Measurements from ENCODE around the gene SCARB2. TPM values are rescaled to one million over a fixed set of nuclear protein-coding genes. Genes with fewer than 3 reads are reported as not detected.

The SCARB2 gene
- total and polyA plus RNA-seq, 11 donors, result 84.9 to 208 (median 97.5) TPM

DNA sequence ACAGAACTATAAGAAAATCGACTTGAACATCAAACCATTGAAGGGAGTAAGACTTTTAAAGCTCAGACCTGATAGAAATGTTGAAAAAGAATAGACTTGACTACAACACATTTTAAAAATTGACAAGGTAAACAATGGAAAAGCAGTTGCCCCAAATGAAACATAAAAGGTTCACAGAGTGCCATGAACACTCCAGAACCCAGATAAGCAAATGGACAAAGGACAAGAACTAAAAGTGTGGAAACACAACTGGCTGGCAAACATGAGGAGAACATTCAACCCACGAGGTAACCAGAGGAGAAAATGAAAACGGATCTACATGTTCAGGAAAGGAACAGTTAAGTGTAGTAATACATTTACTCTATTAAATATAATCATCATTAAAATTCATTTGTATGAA, 26.5 kb downstream of the SCARB2 start:
- ATAC-seq (peak; percentile 58 to 76 (median 69)), DNase-seq (no peak)
- Histone ChIP-seq H3K27ac (no peak overlapping the region), H3K27me3 (no peaks in the 10 kb centered on the region), H3K36me3 (peaks cover 0 to 48% (median 17%) of the 10 kb centered on the region in 9 donors), H3K9me3 (no peaks in the 10 kb centered on the region), H3K4me3 (no peak overlapping the region), H3K4me1 (peaks cover 0 to 34% (median 6%) of the 10 kb centered on the region in 12 donors)
- no peak for TF ChIP-seq POLR2A (IDR thresholded peaks at IDR 0.05)
- TF ChIP-seq, protein P1, sequence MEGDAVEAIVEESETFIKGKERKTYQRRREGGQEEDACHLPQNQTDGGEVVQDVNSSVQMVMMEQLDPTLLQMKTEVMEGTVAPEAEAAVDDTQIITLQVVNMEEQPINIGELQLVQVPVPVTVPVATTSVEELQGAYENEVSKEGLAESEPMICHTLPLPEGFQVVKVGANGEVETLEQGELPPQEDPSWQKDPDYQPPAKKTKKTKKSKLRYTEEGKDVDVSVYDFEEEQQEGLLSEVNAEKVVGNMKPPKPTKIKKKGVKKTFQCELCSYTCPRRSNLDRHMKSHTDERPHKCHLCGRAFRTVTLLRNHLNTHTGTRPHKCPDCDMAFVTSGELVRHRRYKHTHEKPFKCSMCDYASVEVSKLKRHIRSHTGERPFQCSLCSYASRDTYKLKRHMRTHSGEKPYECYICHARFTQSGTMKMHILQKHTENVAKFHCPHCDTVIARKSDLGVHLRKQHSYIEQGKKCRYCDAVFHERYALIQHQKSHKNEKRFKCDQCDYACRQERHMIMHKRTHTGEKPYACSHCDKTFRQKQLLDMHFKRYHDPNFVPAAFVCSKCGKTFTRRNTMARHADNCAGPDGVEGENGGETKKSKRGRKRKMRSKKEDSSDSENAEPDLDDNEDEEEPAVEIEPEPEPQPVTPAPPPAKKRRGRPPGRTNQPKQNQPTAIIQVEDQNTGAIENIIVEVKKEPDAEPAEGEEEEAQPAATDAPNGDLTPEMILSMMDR (IDR thresholded peaks at IDR 0.05), result no peak
- WGBS, 4 donors, result 35 to 52% (median 45%) methylated on average over 3 of the region's 3 CpGs
- intact Hi-C loops (cut with DNase I), result loop anchor here in 7 of 10 donors (5.0 to 10.0 kb wide), 7 partner anchors 58 to 315 kb away; partner anchors contain the start of genes FAM47E (in 4 of the 7), SHROOM3 (in 1 of the 7) and STBD1 (in 1 of the 7)

GRCh38 chr4:76182463-76182862, 31.2 kb downstream of the SCARB2 start:
- H3K9me3 ChIP-seq, result no peaks in the 10 kb centered on the region
- H3K27ac ChIP-seq, result no peak overlapping the region
- 89 to 96% (median 96%) methylated on average over 5 of the region's 5 CpGs for WGBS, 4 donors
- peaks cover 0 to 47% (median 29%) of the 10 kb centered on the region in 9 donors for H3K36me3 ChIP-seq
- TF ChIP-seq, protein P1 (IDR thresholded peaks at IDR 0.05), result no peak
- TF ChIP-seq POLR2A (IDR thresholded peaks at IDR 0.05), result no peak
- DNase-seq (no peak), ATAC-seq (no peak)
- no peak overlapping the region for H3K4me3 ChIP-seq
- intact Hi-C loops (cut with DNase I), result loop anchor here in 8 of 10 donors (5.0 to 10.0 kb wide), 9 partner anchors 62 to 320 kb away; partner anchors contain the start of genes FAM47E (in 4 of the 8), STBD1 (in 2 of the 8) and SHROOM3 (in 1 of the 8)
- peaks cover 0 to 41% (median 21%) of the 10 kb centered on the region in 12 donors for H3K4me1 ChIP-seq
- no peaks in the 10 kb centered on the region for H3K27me3 ChIP-seq

DNA sequence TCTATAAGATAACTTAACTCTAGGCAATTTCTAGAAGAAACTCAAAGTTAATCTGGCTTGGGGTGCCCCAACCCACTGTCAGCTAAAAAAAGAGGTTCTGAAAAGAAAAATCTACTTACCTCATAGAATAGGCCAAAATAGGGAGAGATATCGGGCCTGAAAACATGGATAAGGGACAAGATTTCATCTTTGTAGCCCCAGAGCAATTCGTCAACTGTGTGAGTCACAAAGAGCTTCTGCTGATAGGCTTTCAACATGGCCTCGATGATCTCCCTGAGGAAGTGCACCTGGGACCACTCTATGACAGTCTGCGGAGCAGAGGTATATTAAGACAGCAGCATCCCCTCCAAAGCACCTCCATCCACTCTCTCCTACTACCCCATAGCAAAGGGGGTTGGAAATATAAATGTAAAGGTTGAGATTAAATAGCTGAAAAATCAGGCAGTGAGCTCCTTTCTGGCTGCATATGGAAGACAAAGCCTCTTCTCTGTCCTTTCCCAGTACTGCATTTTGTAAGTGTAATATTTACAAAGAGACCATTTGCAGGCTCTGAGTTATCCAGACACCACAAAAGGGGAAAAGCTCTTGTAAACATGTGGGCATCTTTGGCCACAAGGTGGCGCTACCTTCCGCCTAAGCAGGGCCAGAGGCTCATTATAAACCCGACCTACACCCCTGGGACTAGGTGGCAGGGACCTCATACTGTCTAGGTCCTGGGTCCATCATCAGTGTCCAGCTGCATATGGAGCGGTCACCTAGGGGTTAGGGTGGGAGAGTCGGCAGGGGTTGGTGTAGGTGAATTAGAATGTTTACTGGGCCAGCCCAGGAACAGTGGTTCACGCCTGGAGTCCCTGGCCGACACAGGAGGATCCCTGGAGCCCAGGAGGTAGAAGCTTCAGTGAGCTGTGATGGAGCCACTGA, 34.0 kb downstream of the SCARB2 start:
- peaks cover 0 to 56% (median 41%) of the 10 kb centered on the region in 9 donors for H3K36me3 ChIP-seq
- no peaks in the 10 kb centered on the region for H3K27me3 ChIP-seq
- no peaks in the 10 kb centered on the region for H3K9me3 ChIP-seq
- intact Hi-C loops (cut with DNase I), result loop anchor here (2.0 to 10.0 kb wide), 17 partner anchors 65 to 328 kb away; partner anchors contain the start of genes STBD1 (in 6 of the 10), FAM47E (in 4 of the 10), CCDC158 (in 3 of the 10) and SHROOM3 (in 1 of the 10)
- peak; percentile 77 to 93 (median 87) for DNase-seq
- H3K27ac ChIP-seq, result peak overlapping the region in 1 of 12 donors; percentile 11
- no peak overlapping the region for H3K4me3 ChIP-seq
- no peak for TF ChIP-seq POLR2A (IDR thresholded peaks at IDR 0.05)
- TF ChIP-seq, protein P1 (IDR thresholded peaks at IDR 0.05), result peak; percentile 85 to 97 (median 90)
- peaks cover 0 to 30% (median 19%) of the 10 kb centered on the region in 12 donors for H3K4me1 ChIP-seq
- peak; percentile 65 to 89 (median 88) for ATAC-seq
- 53 to 61% (median 58%) methylated on average over 10 to 11 of the region's 11 CpGs for WGBS, 4 donors

- Histone ChIP-seq H3K36me3 (peaks cover 0 to 70% (median 53%) of the 10 kb centered on the region in 9 donors), H3K4me1 (peaks cover 0 to 30% (median 17%) of the 10 kb centered on the region in 12 donors), H3K27ac (peak overlapping the region in 6 of 12 donors; percentile 1 to 55 (median 32)), H3K27me3 (no peaks in the 10 kb centered on the region), H3K4me3 (no peak overlapping the region), H3K9me3 (no peaks in the 10 kb centered on the region)
- DNase-seq, result no peak
- 21 to 34% (median 24%) methylated on average over 2 of the region's 2 CpGs for WGBS, 4 donors
- peak in 1 of 4 donors; percentile 26 for ATAC-seq
- intact Hi-C loops (cut with DNase I), result loop anchor here in 8 of 10 donors (2.0 to 10.0 kb wide), 9 partner anchors 129 to 329 kb away; partner anchors contain the start of genes CCDC158 (in 3 of the 8) and STBD1 (in 3 of the 8)
- TF ChIP-seq, protein P1 (IDR thresholded peaks at IDR 0.05), result no peak
- TF ChIP-seq POLR2A (IDR thresholded peaks at IDR 0.05), result no peak
Measured at GRCh38 chr4:76178296-76178695, 35.3 kb downstream of the SCARB2 start.

All from heart left ventricle (tissue), 16 donors.